ENCODE data around the gene CCDC191. TPM values are rescaled to one million over a fixed set of nuclear protein-coding genes. Genes with fewer than 3 reads are reported as not detected.

CCDC191 gene
- total RNA-seq, 2 experiments from 2014 or later, result 3.5 TPM

DNA sequence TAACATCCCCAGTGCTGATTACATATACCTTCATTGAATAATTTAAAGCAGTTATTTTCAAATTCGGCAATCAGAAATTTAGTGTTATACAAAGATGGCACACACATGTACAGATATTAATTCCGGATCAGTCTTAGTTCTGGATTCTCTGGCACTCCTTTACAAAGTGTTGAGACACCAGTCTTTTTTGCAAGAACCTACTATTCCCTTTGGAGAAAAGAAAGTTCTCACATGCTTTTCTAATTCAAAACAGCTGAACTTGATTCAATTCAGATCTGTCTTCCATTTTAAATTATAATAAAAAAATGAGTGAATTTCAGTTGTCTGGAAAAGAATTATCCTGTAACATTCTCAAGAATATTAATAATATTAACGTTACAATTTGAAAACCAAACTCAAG, 20.4 kb downstream of the CCDC191 start:
- Mint-ChIP-seq H3K36me3 (peaks cover 6% of the 10 kb centered on the region), H3K4me1 (ENCODE audit: low read depth) (no peaks in the 10 kb centered on the region), H3K27ac (no peak overlapping the region), H3K9me3 (no peaks in the 10 kb centered on the region), H3K27me3 (no peaks in the 10 kb centered on the region), H3K4me3 (no peak overlapping the region)
- intact Hi-C loops (cut with micrococcal nuclease), result no loop called here
- POLR2A ChIA-PET, result no interaction called here
- CTCF ChIA-PET, result no interaction called here
- DNase-seq, result no peak

DNA sequence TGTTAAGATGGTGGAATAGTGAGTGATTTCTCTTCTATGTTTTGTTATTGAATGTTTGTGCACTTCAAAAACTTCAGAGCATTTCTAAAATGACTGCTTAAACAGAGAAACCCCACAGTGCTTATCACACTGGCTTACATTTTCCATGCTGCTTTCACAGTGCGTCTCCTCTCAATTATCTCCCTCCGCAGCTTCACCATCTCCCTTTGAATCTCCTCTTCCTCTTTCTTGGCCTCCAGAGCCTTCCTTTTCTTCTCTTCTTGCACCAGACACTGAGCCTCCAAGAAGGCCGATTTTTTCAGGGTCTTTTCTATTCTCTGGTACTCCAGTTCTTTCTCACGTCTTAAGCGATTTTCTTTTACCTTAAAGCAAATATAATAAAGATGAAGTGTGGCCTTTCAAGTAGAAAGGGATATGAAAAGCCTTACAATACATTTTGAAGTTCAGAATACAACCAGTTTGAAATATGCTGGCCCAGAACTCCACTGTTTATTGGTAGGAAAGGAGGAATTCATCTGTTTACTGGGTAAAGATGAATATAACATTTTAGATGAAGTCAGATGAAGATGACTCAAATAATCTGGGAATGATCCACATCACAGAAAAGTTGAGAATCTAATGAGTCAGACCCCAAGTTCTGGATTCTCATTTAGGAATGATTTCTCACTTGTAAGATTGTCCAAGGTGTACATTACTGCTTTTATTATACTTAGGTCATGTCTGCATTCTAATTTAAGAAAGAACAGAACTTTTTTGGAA, 21.4 kb downstream of the CCDC191 start:
- Mint-ChIP-seq H3K36me3 (peaks cover 6% of the 10 kb centered on the region), H3K4me3 (no peak overlapping the region), H3K27ac (no peak overlapping the region), H3K9me3 (no peaks in the 10 kb centered on the region), H3K4me1 (ENCODE audit: low read depth) (no peaks in the 10 kb centered on the region), H3K27me3 (no peaks in the 10 kb centered on the region)
- no peak for DNase-seq
- ChIA-PET POLR2A (no interaction called here), CTCF (no interaction called here)
- intact Hi-C loops (cut with micrococcal nuclease), result no loop called here

DNA sequence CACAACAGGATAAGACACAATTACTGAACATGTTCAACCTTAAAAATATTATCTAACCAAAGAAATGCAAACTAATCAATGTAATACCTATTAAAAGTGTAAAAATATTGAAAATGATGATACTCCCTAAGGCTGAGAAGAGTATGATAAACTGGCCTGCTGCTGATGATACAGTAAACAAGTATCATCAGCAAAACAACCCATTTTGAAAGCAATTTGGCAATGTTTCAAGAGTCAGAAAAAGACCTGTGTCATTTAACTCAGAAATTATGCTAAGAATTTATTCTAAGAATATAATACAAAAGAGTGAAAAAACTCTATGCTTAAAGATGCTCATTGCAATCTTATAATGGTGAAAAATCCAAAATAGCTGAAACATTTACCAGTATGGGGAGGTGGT, 22.1 kb downstream of the CCDC191 start:
- peaks cover 6% of the 10 kb centered on the region for H3K36me3 Mint-ChIP-seq
- no peak overlapping the region for H3K27ac Mint-ChIP-seq
- intact Hi-C loops (cut with micrococcal nuclease), result no loop called here
- no peaks in the 10 kb centered on the region for H3K4me1 Mint-ChIP-seq (ENCODE audit: low read depth)
- H3K4me3 Mint-ChIP-seq, result no peak overlapping the region
- H3K9me3 Mint-ChIP-seq, result no peaks in the 10 kb centered on the region
- H3K27me3 Mint-ChIP-seq, result no peaks in the 10 kb centered on the region
- ChIA-PET POLR2A (no interaction called here), CTCF (no interaction called here)
- DNase-seq, result no peak

DNA sequence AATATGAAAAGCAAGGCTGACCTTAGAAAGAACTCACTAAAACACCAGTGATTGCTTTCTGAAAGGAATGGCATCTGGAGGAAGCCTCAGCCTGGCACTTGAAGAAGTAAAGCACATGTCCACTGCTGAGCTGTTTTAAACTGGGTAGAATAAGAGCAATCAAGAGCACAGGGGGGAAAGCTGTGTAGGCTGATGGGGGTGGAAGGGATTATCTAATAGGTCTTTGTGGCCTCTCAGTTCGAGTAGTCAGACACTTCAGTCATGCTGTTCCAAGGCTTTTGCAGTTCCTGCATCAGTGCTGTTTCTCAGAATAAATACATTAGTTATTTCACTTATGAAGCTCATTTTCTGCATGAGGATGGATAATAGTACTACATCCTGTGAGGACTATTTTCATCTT, 22.6 kb downstream of the CCDC191 start:
- peaks cover 6% of the 10 kb centered on the region for H3K36me3 Mint-ChIP-seq
- no peak overlapping the region for H3K27ac Mint-ChIP-seq
- ChIA-PET CTCF (no interaction called here), POLR2A (no interaction called here)
- no peaks in the 10 kb centered on the region for H3K27me3 Mint-ChIP-seq
- no peak overlapping the region for H3K4me3 Mint-ChIP-seq
- H3K4me1 Mint-ChIP-seq (ENCODE audit: low read depth), result no peaks in the 10 kb centered on the region
- no peak for DNase-seq
- H3K9me3 Mint-ChIP-seq, result no peaks in the 10 kb centered on the region
- intact Hi-C loops (cut with micrococcal nuclease), result no loop called here

DNA sequence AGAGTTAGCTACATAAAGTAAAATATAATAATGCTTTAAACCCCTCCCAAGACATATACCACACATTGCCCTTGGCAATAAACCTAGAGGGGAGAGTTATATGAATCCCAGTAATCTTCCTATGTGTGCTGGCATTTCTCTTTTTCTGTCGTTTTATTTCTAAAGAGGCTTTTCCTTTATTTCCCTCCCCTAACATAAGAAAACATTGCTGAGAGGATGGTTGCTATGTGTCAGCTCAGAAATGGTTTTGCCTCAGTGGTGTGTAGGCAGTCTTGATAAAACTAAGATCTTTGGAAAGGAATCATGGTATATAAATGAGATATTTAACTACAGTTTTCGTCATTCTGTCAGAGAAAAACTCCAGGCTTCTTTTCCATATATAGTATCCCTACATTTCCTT, 30.0 kb downstream of the CCDC191 start:
- DNase-seq, result no peak
- Mint-ChIP-seq H3K4me1 (ENCODE audit: low read depth) (peaks cover 4% of the 10 kb centered on the region), H3K27ac (no peak overlapping the region), H3K4me3 (no peak overlapping the region), H3K9me3 (no peaks in the 10 kb centered on the region), H3K27me3 (no peaks in the 10 kb centered on the region), H3K36me3 (no peaks in the 10 kb centered on the region)
- POLR2A ChIA-PET, result no interaction called here
- intact Hi-C loops (cut with micrococcal nuclease), result no loop called here
- CTCF ChIA-PET, result no interaction called here

DNA sequence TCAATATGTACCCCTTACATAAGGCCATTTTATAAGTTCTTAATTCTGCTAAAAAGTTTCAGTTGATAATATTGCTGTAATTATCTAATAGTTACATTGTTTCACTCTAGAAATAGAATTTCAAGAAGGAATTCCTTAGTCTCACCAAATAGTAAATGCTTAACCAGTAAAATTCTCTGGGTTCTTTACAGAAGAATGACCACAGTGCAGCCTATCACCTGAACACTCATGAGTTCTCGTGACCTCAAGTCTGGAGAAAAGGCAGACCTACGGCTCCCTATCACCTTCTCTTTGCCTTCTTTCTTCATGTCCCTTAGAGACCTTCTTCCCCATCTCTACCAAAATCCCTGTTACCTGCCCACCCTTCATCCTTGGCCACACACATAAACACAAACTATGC, 30.9 kb downstream of the CCDC191 start:
- Mint-ChIP-seq H3K27me3 (no peaks in the 10 kb centered on the region), H3K9me3 (no peaks in the 10 kb centered on the region), H3K27ac (no peak overlapping the region), H3K4me1 (ENCODE audit: low read depth) (peaks cover 8% of the 10 kb centered on the region), H3K36me3 (no peaks in the 10 kb centered on the region), H3K4me3 (no peak overlapping the region)
- intact Hi-C loops (cut with micrococcal nuclease), result no loop called here
- CTCF ChIA-PET, result no interaction called here
- no peak for DNase-seq
- POLR2A ChIA-PET, result no interaction called here

- POLR2A ChIA-PET, result no interaction called here
- Mint-ChIP-seq H3K27ac (no peak overlapping the region), H3K36me3 (no peaks in the 10 kb centered on the region), H3K9me3 (no peaks in the 10 kb centered on the region), H3K4me3 (no peak overlapping the region), H3K4me1 (ENCODE audit: low read depth) (peaks cover 10% of the 10 kb centered on the region), H3K27me3 (no peaks in the 10 kb centered on the region)
- intact Hi-C loops (cut with micrococcal nuclease), result no loop called here
- CTCF ChIA-PET, result no interaction called here
- no peak for DNase-seq
Measured at GRCh38 chr3:114022145-114022802, 34.1 kb downstream of the CCDC191 start.

DNA sequence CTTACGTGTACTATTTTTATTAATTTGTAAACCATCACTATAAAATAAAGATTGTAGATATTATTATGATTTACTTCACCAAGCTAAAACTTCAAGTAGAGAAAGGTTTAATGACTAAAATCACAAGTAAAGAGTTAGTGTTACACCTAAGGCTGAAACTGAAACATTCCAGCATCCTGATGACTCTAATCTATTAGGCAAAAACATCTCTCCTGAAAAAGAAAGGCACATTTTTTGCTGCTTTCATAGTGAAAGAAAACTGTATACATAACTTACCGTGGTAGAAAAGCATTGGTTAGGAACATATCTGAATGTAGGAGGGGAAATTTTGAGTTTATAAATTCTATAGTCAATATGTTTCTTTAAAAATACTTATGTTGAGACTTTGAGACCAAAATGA, 35.4 kb downstream of the CCDC191 start:
- Mint-ChIP-seq H3K4me1 (ENCODE audit: low read depth) (peaks cover 10% of the 10 kb centered on the region), H3K27me3 (no peaks in the 10 kb centered on the region), H3K36me3 (no peaks in the 10 kb centered on the region), H3K4me3 (no peak overlapping the region), H3K9me3 (no peaks in the 10 kb centered on the region), H3K27ac (no peak overlapping the region)
- CTCF ChIA-PET, result no interaction called here
- DNase-seq, result no peak
- POLR2A ChIA-PET, result interaction anchor here (0.6 kb wide), 1 partner anchor 290 kb away, joined by 3 read pairs; no protein-coding TSS in a partner anchor
- intact Hi-C loops (cut with micrococcal nuclease), result no loop called here

DNA sequence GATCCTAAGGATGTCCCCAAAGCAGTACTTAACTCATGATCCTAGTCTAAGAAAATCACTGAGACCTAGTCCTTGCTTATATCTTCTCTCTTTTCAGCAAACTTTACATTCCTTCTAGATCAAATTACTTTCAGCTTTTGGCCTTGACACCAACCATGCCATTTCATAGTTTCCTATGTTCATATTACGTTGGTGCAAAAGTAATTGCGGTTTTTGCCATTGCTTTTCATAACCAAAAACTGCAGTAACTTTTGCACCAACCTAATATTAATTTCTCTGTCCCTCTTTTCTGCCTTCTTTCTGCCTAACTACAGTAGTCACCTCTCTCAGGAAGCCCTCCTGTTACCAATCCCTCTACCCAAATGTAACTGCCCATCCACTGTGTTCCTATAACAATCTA, 36.8 kb downstream of the CCDC191 start:
- H3K4me3 Mint-ChIP-seq, result no peak overlapping the region
- H3K27me3 Mint-ChIP-seq, result no peaks in the 10 kb centered on the region
- ChIA-PET POLR2A (no interaction called here), CTCF (no interaction called here)
- no peak overlapping the region for H3K27ac Mint-ChIP-seq
- no peak for DNase-seq
- no peaks in the 10 kb centered on the region for H3K9me3 Mint-ChIP-seq
- no peaks in the 10 kb centered on the region for H3K36me3 Mint-ChIP-seq
- intact Hi-C loops (cut with micrococcal nuclease), result no loop called here
- peaks cover 10% of the 10 kb centered on the region for H3K4me1 Mint-ChIP-seq (ENCODE audit: low read depth)

GRCh38 chr3:114014211-114014610, 42.1 kb downstream of the CCDC191 start:
- intact Hi-C loops (cut with micrococcal nuclease), result no loop called here
- Mint-ChIP-seq H3K36me3 (no peaks in the 10 kb centered on the region), H3K27me3 (no peaks in the 10 kb centered on the region), H3K4me1 (ENCODE audit: low read depth) (no peaks in the 10 kb centered on the region), H3K9me3 (no peaks in the 10 kb centered on the region), H3K27ac (no peak overlapping the region), H3K4me3 (no peak overlapping the region)
- ChIA-PET CTCF (no interaction called here), POLR2A (no interaction called here)
- no peak for DNase-seq

GRCh38 chr3:114011059-114011797, 45.1 kb downstream of the CCDC191 start:
- DNase-seq, result no peak
- no peak overlapping the region for H3K4me3 Mint-ChIP-seq
- intact Hi-C loops (cut with micrococcal nuclease), result no loop called here
- peaks cover 5% of the 10 kb centered on the region for H3K36me3 Mint-ChIP-seq
- H3K27ac Mint-ChIP-seq, result no peak overlapping the region
- H3K4me1 Mint-ChIP-seq (ENCODE audit: low read depth), result no peaks in the 10 kb centered on the region
- no peaks in the 10 kb centered on the region for H3K9me3 Mint-ChIP-seq
- ChIA-PET POLR2A (no interaction called here), CTCF (no interaction called here)
- no peaks in the 10 kb centered on the region for H3K27me3 Mint-ChIP-seq

DNA sequence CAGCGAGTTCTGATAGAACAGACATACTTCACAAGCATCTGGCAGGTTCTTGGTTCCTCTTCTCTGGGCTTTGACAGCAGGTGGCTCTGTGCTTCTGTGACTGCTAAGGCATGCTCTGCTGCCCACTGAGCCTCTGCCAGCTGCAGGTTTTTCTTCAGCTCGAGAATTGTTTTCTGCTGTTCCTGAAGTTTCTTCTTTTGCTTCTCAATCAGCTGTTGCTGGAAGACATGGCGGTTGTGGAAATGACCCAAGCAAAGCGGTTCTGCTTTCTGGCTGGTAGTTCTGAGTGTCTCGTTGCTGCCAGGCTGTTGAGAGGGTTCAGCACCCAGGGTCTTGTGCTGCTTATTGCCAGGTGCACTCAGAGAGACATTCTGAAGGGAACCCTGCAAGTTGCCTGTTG, 50.8 kb downstream of the CCDC191 start:
- POLR2A ChIA-PET, result no interaction called here
- Mint-ChIP-seq H3K4me3 (no peak overlapping the region), H3K27ac (no peak overlapping the region), H3K36me3 (peaks cover 15% of the 10 kb centered on the region), H3K4me1 (ENCODE audit: low read depth) (no peaks in the 10 kb centered on the region), H3K9me3 (peaks cover 4% of the 10 kb centered on the region), H3K27me3 (no peaks in the 10 kb centered on the region)
- DNase-seq, result no peak
- CTCF ChIA-PET, result interaction anchor here (0.6 kb wide), 1 partner anchor 131 kb away, joined by 4 read pairs; no protein-coding TSS in a partner anchor
- intact Hi-C loops (cut with micrococcal nuclease), result no loop called here

DNA sequence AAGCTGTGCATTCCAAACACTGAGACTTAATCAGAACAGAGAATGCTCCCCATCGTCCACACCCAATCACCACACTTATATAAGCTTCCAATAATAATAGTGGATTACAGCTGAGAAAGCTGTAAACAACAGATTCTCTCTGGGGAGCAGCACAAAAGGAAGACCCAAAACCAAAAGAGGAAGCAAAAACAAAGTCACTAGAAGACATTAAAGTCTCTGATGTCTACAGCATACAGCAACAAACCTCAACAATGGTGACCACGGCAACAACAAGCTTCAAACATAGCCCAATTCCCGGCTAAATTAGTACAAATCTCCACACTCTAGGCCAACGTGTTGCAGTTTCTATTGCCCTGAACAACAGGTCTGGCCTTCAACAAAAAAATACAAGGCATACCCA, 70.8 kb downstream of the CCDC191 start:
- Mint-ChIP-seq H3K4me1 (ENCODE audit: low read depth) (peaks cover 4% of the 10 kb centered on the region), H3K27me3 (no peaks in the 10 kb centered on the region), H3K36me3 (peaks cover 12% of the 10 kb centered on the region), H3K27ac (no peak overlapping the region), H3K4me3 (no peak overlapping the region), H3K9me3 (no peaks in the 10 kb centered on the region)
- no peak for DNase-seq
- intact Hi-C loops (cut with micrococcal nuclease), result no loop called here
- ChIA-PET POLR2A (no interaction called here), CTCF (interaction anchor here (0.7 to 0.9 kb wide), 2 partner anchors 9 to 141 kb away, joined by 3 read pairs; no protein-coding TSS in a partner anchor)

Measured in activated CD4-positive, alpha-beta memory T cell treated with anti-CD3 and anti-CD28 coated beads for 36 hours (primary cell).